ENCODE measurements around the gene AARS2. TPM values are rescaled to one million over a fixed set of nuclear protein-coding genes. Genes with fewer than 3 reads are reported as not detected.
A peak's percentile ranks its signal among the peaks of the same experiment; 100 is the strongest.

Gene AARS2
- total and polyA plus RNA-seq, 9 of the 15 experiments (the other 6 are each of a cell fraction or from before 2014, with no cell fraction given), result 0.97 to 34.0 (median 18.3) TPM

DNA sequence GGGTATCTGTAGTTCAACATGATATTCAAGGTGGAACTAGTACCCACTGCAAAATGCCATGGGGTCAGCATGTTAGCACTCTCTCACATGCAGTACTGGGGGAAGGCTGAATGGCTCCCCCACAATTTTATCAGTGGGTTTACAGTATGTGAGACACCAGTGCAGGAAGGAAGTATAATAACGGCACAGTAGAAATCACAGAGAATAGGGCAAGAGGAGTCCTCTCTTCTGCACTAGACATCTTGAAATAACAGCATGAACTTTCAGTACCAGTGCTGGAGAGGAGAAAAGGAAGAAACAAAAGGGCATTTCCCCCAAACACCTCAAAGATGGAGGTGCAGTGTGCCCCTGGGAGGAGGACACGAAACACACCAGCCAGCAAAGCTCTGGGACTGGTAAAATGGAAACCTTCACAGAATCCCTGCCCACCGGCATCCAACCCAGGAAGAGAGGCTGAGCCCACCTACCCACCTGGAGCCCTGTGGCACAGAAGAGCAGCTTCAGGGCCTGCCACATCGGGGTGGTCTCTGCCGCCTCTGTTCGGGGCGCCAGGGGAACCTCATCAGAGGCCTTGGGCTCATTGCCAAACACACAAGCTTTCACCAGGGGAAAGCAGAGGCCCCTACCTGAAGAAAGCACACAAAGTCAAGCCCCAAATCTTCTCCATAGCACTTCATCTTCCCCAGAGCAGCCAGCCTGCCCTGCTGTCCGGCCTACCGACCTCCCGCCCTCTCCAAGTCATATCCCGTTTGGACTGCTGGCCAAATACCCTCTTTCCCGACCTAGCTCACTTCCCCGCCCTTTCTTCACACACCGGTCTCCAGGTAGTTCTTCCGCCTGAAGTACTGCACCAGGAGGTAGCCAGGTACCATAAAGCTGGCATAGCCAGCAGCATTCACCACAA, 57.0 kb downstream of the AARS2 start (continued):
- TF ChIP-seq ZNF395 (CRISPR knock-in tag; IDR thresholded peaks at IDR 0.05) (0 out of 2 replicates have a peak, but pooled peaks have one; percentile 12), GMEB1 (CRISPR knock-in tag; IDR thresholded peaks at IDR 0.05) (no peak), HDGF (IDR thresholded peaks at IDR 0.05) (no peak), TCF7 (IDR thresholded peaks at IDR 0.05; ENCODE audit: borderline replicate concordance) (no peak), ZNF277 (CRISPR knock-in tag; IDR thresholded peaks at IDR 0.05; ENCODE audit: borderline replicate concordance) (no peak), FOXK1 (CRISPR knock-in tag; IDR thresholded peaks at IDR 0.05; ENCODE audit: borderline replicate concordance) (peak; percentile 17; the same call in 1 of the 2 replicates), MYNN (IDR thresholded peaks at IDR 0.05) (0 out of 2 replicates have a peak, but pooled peaks have one; percentile 35), MYNN (CRISPR knock-in tag; IDR thresholded peaks at IDR 0.05) (no peak)
- TF ChIP-seq, protein P1, sequence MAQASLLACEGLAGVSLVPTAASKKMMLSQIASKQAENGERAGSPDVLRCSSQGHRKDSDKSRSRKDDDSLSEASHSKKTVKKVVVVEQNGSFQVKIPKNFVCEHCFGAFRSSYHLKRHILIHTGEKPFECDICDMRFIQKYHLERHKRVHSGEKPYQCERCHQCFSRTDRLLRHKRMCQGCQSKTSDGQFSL (CRISPR knock-in tag; IDR thresholded peaks at IDR 0.05), result 0 out of 2 replicates have a peak, but pooled peaks have one; percentile 48
- TF ChIP-seq, protein P1 (tag; IDR thresholded peaks at IDR 0.05), result no peak
- TF ChIP-seq, protein P2, sequence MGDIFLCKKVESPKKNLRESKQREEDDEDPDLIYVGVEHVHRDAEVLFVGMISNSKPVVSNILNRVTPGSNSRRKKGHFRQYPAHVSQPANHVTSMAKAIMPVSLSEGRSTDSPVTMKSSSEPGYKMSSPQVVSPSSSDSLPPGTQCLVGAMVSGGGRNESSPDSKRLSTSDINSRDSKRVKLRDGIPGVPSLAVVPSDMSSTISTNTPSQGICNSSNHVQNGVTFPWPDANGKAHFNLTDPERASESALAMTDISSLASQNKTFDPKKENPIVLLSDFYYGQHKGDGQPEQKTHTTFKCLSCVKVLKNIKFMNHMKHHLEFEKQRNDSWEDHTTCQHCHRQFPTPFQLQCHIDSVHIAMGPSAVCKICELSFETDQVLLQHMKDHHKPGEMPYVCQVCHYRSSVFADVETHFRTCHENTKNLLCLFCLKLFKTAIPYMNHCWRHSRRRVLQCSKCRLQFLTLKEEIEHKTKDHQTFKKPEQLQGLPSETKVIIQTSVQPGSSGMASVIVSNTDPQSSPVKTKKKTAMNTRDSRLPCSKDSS (IDR thresholded peaks at IDR 0.05; ENCODE audit: low read depth, partially characterized antibody), result no peak
